H1 (cell line): ENCODE measurements around the gene AP1S3. TPM values are rescaled to one million over a fixed set of nuclear protein-coding genes. Genes with fewer than 3 reads are reported as not detected.

Experiments
- CTCF ChIA-PET: fragments of 300-600 bp; sonication (Branson Sonifier 250); formaldehyde crosslinking; loops from one replicate; lab custom pipeline; 2021; ENCODE audit not compliant: partially characterized antibody; lab: Charles Lee
- POLR2A ChIA-PET: fragments of 300-600 bp; sonication (Branson Sonifier 250); formaldehyde crosslinking; loops from one replicate; lab custom pipeline; 2021; ENCODE audit warnings: inconsistent platforms; ENCODE audit not compliant: partially characterized antibody; lab: Charles Lee
- DNase-seq, 2 experiments: peaks; one replicate each; pipeline versions ENCODE4 v3.0.0 to v3.0.0-alpha.2; 2010 to 2022; ENCODE audit warnings: low spot score in 2 of 2, low read depth in 1 of 2, mixed read lengths in 1 of 2
- FAIRE-seq: peaks from 2 replicates; lab custom pipeline; 2011; peaks lifted over from hg19 to GRCh38; lab: Jason Lieb, UNC
- H2AFZ ChIP-seq: 2 replicates; pipeline ENCODE4 v1.8.1; 2012; ENCODE audit warnings: low read length, inconsistent platforms
- H2AK5ac ChIP-seq: 2 replicates; pipeline ENCODE4 v1.6.1; 2013; ENCODE audit warnings: low read depth, low read length
- H2BK120ac ChIP-seq: replicated peaks from 2 replicates; pipeline ENCODE3; 2013; ENCODE audit warnings: low read depth, low read length, inconsistent platforms
- H2BK12ac ChIP-seq: 2 replicates; pipeline ENCODE4 v1.6.1; 2013; ENCODE audit warnings: low read depth, low read length
- H2BK15ac ChIP-seq: 2 replicates; pipeline ENCODE4 v1.6.1; 2013; ENCODE audit warnings: low read length
- H2BK20ac ChIP-seq: 2 replicates; pipeline ENCODE4 v1.6.1; 2013; ENCODE audit warnings: low read length
- H2BK5ac ChIP-seq: 2 replicates; pipeline ENCODE4 v1.6.1; 2013; ENCODE audit warnings: low read depth, low read length
- H3K14ac ChIP-seq: 2 replicates; pipeline ENCODE4 v1.6.1; 2013; ENCODE audit warnings: inconsistent platforms; ENCODE audit not compliant: insufficient read length
- H3K18ac ChIP-seq: 2 replicates; pipeline ENCODE4 v1.6.1; 2013; ENCODE audit warnings: low read length; ENCODE audit errors: extremely low read depth
- H3K23ac ChIP-seq: 2 replicates; pipeline ENCODE4 v1.6.1; 2013; ENCODE audit warnings: inconsistent platforms; ENCODE audit not compliant: insufficient read length
- H3K23me2 ChIP-seq: 2 replicates; pipeline ENCODE4 v1.6.1; 2013; ENCODE audit warnings: low read depth, low read length
- H3K27ac ChIP-seq: 2 replicates; pipeline ENCODE4 v1.6.1; 2011; ENCODE audit warnings: low read depth, low read length, inconsistent platforms
- H3K27me3 ChIP-seq, 4 experiments: replicated peaks in 1 of 4; 1 replicate in 1 of 4; 2 replicates in 3 of 4; pipeline versions ENCODE4 v1.6.1 to v1.8.1; 2011 to 2013; ENCODE audit warnings: low read length in 3 of 4, mild to moderate bottlenecking in 3 of 4, inconsistent platforms in 2 of 4, mixed read lengths in 2 of 4, moderate library complexity in 1 of 4; ENCODE audit not compliant: control insufficient read depth in 3 of 4, insufficient read depth in 3 of 4; ENCODE audit errors: extremely low read depth in 1 of 4
- H3K36me3 ChIP-seq, 4 experiments: 2 replicates each; pipeline versions ENCODE4 v1.6.1 to v1.8.1; 2011 to 2013; ENCODE audit warnings: mild to moderate bottlenecking in 4 of 4, low read length in 3 of 4, moderate library complexity in 2 of 4, control low read depth in 1 of 4, inconsistent platforms in 1 of 4; ENCODE audit not compliant: insufficient read depth in 4 of 4, control insufficient read depth in 2 of 4
- H3K4ac ChIP-seq: replicated peaks from 2 replicates; pipeline ENCODE3; 2013; ENCODE audit warnings: low read length, low read depth, mixed read lengths, inconsistent platforms; ENCODE audit not compliant: insufficient read length
- H3K4me1 ChIP-seq, 4 experiments: replicated peaks in 1 of 4; 1 replicate in 1 of 4; 2 replicates in 3 of 4; pipeline versions ENCODE4 v1.6.1 to v1.8.1; 2011 to 2013; ENCODE audit warnings: low read length in 3 of 4, inconsistent platforms in 2 of 4, mixed read lengths in 1 of 4; ENCODE audit not compliant: insufficient read depth in 4 of 4, control insufficient read depth in 3 of 4
- H3K4me2 ChIP-seq, 2 experiments: 2 replicates each; pipeline versions ENCODE4 v1.6.1 to v1.8.1; 2011 to 2013; ENCODE audit warnings: low read depth in 2 of 2, low read length in 2 of 2, control low read depth in 1 of 2, inconsistent platforms in 1 of 2, mild to moderate bottlenecking in 1 of 2; ENCODE audit not compliant: insufficient read depth in 1 of 2
- H3K4me3 ChIP-seq, 4 experiments: fragments of 200-600, 300-600 bp in 1 of 4; sonication (generic), shearing (Covaris generic), sonication (Bioruptor Twin) in 1 of 4; 2 replicates each; pipeline versions ENCODE4 v1.5.1 to v1.8.1; 2011 to 2016; ENCODE audit warnings: low read length in 4 of 4, low read depth in 3 of 4, control low read depth in 2 of 4, inconsistent platforms in 2 of 4, mild to moderate bottlenecking in 2 of 4, mixed read lengths in 1 of 4, moderate library complexity in 1 of 4; ENCODE audit not compliant: insufficient read depth in 2 of 4; ENCODE audit errors: extremely low read depth in 1 of 4
- H3K56ac ChIP-seq: replicated peaks from 2 replicates; pipeline ENCODE3; 2013; ENCODE audit warnings: low read depth, mild to moderate bottlenecking, mixed read lengths, low read length, inconsistent platforms; ENCODE audit not compliant: insufficient read length
- H3K79me1 ChIP-seq: 2 replicates; pipeline ENCODE4 v1.6.1; 2013; ENCODE audit warnings: low read depth, low read length, control low read depth
- H3K79me2 ChIP-seq, 2 experiments: 2 replicates each; pipeline versions ENCODE4 v1.6.1 to v1.8.1; 2012 to 2013; ENCODE audit warnings: low read length in 2 of 2, mild to moderate bottlenecking in 2 of 2, inconsistent platforms in 1 of 2; ENCODE audit not compliant: insufficient read depth in 2 of 2, control insufficient read depth in 1 of 2
- H3K9ac ChIP-seq, 4 experiments: replicated peaks in 1 of 4; 1 replicate in 1 of 4; 2 replicates in 3 of 4; pipeline versions ENCODE4 v1.6.1 to v1.8.1; 2011 to 2013; ENCODE audit warnings: low read depth in 3 of 4, low read length in 3 of 4, control low read depth in 2 of 4, mild to moderate bottlenecking in 2 of 4, moderate library complexity in 2 of 4, inconsistent platforms in 1 of 4; ENCODE audit errors: extremely low read depth in 1 of 4
- H3K9me3 ChIP-seq, 2 experiments: 2 replicates each; pipeline versions ENCODE4 v1.6.1 to v1.8.1; 2012 to 2013; ENCODE audit warnings: mild to moderate bottlenecking in 2 of 2, moderate library complexity in 2 of 2, control low read depth in 1 of 2, inconsistent platforms in 1 of 2, low read depth in 1 of 2, low read length in 1 of 2, mixed read lengths in 1 of 2; ENCODE audit not compliant: insufficient read depth in 2 of 2
- H4K20me1 ChIP-seq, 2 experiments: replicated peaks in 1 of 2; 2 replicates each; pipeline versions ENCODE3 to v1.8.1; 2011 to 2013; ENCODE audit warnings: inconsistent platforms in 2 of 2, low read length in 2 of 2, mild to moderate bottlenecking in 1 of 2; ENCODE audit not compliant: insufficient read depth in 2 of 2, control insufficient read depth in 1 of 2
- H4K5ac ChIP-seq: 2 replicates; pipeline ENCODE4 v1.6.1; 2013; ENCODE audit warnings: low read length, low read depth, mixed read lengths, inconsistent platforms; ENCODE audit not compliant: insufficient read length
- H4K8ac ChIP-seq: 2 replicates; pipeline ENCODE4 v1.8.0; 2013; ENCODE audit warnings: mild to moderate bottlenecking, moderate library complexity, low read length, inconsistent platforms; ENCODE audit not compliant: insufficient read depth; ENCODE audit errors: extremely low read depth
- H4K91ac ChIP-seq: replicated peaks from 2 replicates; pipeline ENCODE3; 2013; ENCODE audit warnings: low read length, mixed read lengths, inconsistent platforms; ENCODE audit not compliant: insufficient read length
- CHD2 ChIP-seq: IDR thresholded peaks from 2 replicates; pipeline ENCODE4 v1.6.1; 2012; ENCODE audit warnings: low read length, improper control_type of control experiment
- EGR1 ChIP-seq: IDR thresholded peaks from 2 replicates; pipeline ENCODE4 v1.6.1; 2011; ENCODE audit warnings: low read depth, low read length, borderline replicate concordance
- TBP ChIP-seq: IDR thresholded peaks from 2 replicates; pipeline ENCODE4 v1.6.1; 2011; ENCODE audit warnings: low read depth, low read length, improper control_type of control experiment
- polyA plus RNA-seq, 7 experiments: library from polyadenylated mRNA; depleted of rRNA in 3 of 7; stranded (reverse) in 5 of 7; unstranded in 2 of 7; fragments of >200 nt in 5 of 7; fragments of 200-250 nt in 2 of 7; gene quantifications; 1 replicate in 5 of 7; 2 replicates in 1 of 7; 4 replicates in 1 of 7; pipeline versions ENCODE4 v1.2.1 to v1.2.3, GENCODE V29; 2011 to 2013; ENCODE audit warnings: missing spikeins in 2 of 7, mixed read lengths in 2 of 7
- total RNA-seq: library from RNA; stranded (reverse); fragmentation: NEBNext Ultra II Directional; extraction: Animal tissue kit (Norgen Biotek cat#: 25700); gene quantifications from 2 replicates; pipeline ENCODE4 v1.2.1, GENCODE V29; 2021

The AP1S3 gene
- total and polyA plus RNA-seq, 2 of the 8 experiments (the other 6 are each of a cell fraction or from before 2014, with no cell fraction given) = 3.9 to 20.2 TPM

- no peak overlapping the region for H3K4me2 ChIP-seq
- FAIRE-seq (no peak), DNase-seq (no peak)
- ChIA-PET POLR2A (no interaction called here), CTCF (interaction anchor here (0.8 to 2.9 kb wide), 3 partner anchors 9 to 30 kb away, joined by 3 to 13 read pairs (median 9); no protein-coding TSS in a partner anchor)
- peaks cover 0 to 5% (median under 1%) of the 10 kb centered on the region in 4 experiments; a peak in 1 of 7 replicates for H3K4me1 ChIP-seq
- H4K8ac ChIP-seq = no peak overlapping the region
- no peak overlapping the region for H3K27ac ChIP-seq
- no peaks in the 10 kb centered on the region for H3K23me2 ChIP-seq
- H3K27me3 ChIP-seq = no peaks in the 10 kb centered on the region
- H3K79me2 ChIP-seq = peaks cover 0 to 17% of the 10 kb centered on the region in 2 experiments; a peak in 1 of 4 replicates
- H3K4ac ChIP-seq = no peak overlapping the region
- no peak for TF ChIP-seq EGR1
- no peak for TF ChIP-seq TBP
- TF ChIP-seq CHD2 = no peak
- no peak overlapping the region for H2BK15ac ChIP-seq
- H3K9ac ChIP-seq = no peak overlapping the region
- H3K4me3 ChIP-seq = no peak overlapping the region
- no peaks in the 10 kb centered on the region for H3K9me3 ChIP-seq
- no peak overlapping the region for H4K5ac ChIP-seq
- no peak overlapping the region for H2BK20ac ChIP-seq
- H3K18ac ChIP-seq = no peak overlapping the region
- H4K20me1 ChIP-seq = no peaks in the 10 kb centered on the region
- no peak overlapping the region for H2AK5ac ChIP-seq
- H2AFZ ChIP-seq = no peak overlapping the region
- H3K36me3 ChIP-seq = no peaks in the 10 kb centered on the region
- H3K56ac ChIP-seq = no peak overlapping the region
- no peak overlapping the region for H2BK12ac ChIP-seq
- H2BK5ac ChIP-seq = no peak overlapping the region
- peaks cover 2% of the 10 kb centered on the region; the same call in 1 of the 2 replicates for H3K79me1 ChIP-seq
- no peak overlapping the region for H2BK120ac ChIP-seq
- H4K91ac ChIP-seq = no peak overlapping the region
- no peak overlapping the region for H3K14ac ChIP-seq
- H3K23ac ChIP-seq = no peak overlapping the region
Measured at GRCh38 chr2:223788826-223789225, 48.6 kb downstream of the AP1S3 start.
